ENCODE data around the gene MT1F.

DNA sequence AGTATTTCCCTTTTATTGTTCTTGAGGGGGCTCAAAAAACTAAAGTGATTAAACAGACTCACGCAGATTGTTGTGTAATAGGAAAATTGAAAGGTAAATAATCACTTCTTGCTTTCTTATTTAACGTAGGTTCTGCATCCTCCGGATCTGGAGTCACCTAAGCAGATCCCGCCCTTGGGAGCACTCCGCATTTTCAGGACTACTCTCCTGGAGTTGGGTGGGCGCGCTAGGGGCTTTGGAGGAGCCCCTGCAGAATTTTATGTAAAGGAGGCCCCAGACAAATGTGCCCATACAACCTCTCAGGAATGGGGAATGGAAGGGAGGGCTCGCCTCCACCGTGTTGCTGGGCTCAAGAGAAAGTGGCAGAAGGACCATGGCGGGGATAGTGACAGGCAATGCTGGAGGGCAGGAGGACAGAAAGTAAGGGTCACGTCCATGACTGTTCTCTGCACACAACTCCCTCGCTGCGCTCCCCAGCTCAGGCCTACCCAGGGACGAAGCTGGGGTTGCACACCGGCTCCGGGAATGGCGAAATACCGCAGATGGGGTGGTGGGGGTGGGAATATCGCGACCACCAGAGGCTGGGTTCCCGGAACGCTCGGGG lies 41.0 kb upstream of the MT1F start:
- TF ChIP-seq, protein P1, sequence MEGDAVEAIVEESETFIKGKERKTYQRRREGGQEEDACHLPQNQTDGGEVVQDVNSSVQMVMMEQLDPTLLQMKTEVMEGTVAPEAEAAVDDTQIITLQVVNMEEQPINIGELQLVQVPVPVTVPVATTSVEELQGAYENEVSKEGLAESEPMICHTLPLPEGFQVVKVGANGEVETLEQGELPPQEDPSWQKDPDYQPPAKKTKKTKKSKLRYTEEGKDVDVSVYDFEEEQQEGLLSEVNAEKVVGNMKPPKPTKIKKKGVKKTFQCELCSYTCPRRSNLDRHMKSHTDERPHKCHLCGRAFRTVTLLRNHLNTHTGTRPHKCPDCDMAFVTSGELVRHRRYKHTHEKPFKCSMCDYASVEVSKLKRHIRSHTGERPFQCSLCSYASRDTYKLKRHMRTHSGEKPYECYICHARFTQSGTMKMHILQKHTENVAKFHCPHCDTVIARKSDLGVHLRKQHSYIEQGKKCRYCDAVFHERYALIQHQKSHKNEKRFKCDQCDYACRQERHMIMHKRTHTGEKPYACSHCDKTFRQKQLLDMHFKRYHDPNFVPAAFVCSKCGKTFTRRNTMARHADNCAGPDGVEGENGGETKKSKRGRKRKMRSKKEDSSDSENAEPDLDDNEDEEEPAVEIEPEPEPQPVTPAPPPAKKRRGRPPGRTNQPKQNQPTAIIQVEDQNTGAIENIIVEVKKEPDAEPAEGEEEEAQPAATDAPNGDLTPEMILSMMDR (IDR thresholded peaks at IDR 0.05): no peak
- TF ChIP-seq EZH2 (IDR thresholded peaks at IDR 0.05; ENCODE audit: borderline replicate concordance, insufficient read depth, low read depth, low read length, poor library complexity, severe bottlenecking): no peak
